GM23338 (cell line): ENCODE data around the gene KIF25. TPM values are rescaled to one million over a fixed set of nuclear protein-coding genes. Genes with fewer than 3 reads are reported as not detected.

Experiments
- ATAC-seq: fragments of 200-7000 bp; cut with Tn5 transposase; 3 replicates; pipeline ENCODE4 v1.9.1; 2020
- DNase-seq: peaks from one replicate; pipeline ENCODE4 v3.0.0-alpha.2; 2015; ENCODE audit warnings: low spot score
- H2AFZ ChIP-seq: fragments of 200-600 bp; sonication (generic); 2 replicates; pipeline ENCODE4 v1.8.0; 2016; ENCODE audit warnings: antibody characterized with exemption, mild to moderate bottlenecking, moderate library complexity
- H3F3A ChIP-seq: fragments of 200-600 bp; sonication (generic); replicated peaks from 2 replicates; pipeline ENCODE4 v1.8.0; 2017; ENCODE audit warnings: antibody characterized with exemption, mixed run types, low read depth
- H3K27ac ChIP-seq: fragments of 200-600 bp; sonication (generic); 2 replicates; pipeline ENCODE4 v1.6.1; 2016; ENCODE audit warnings: low read depth
- H3K27me3 ChIP-seq: fragments of 200-600 bp; sonication (generic); 2 replicates; pipeline ENCODE4 v1.8.0; 2016; ENCODE audit warnings: mild to moderate bottlenecking, mixed run types, moderate library complexity; ENCODE audit not compliant: insufficient read depth
- H3K36me3 ChIP-seq: fragments of 200-600 bp; sonication (generic); 2 replicates; pipeline ENCODE4 v1.8.0; 2016; ENCODE audit warnings: mild to moderate bottlenecking; ENCODE audit not compliant: insufficient read depth
- H3K4me1 ChIP-seq: fragments of 200-600 bp; sonication (generic); 2 replicates; pipeline ENCODE4 v1.8.0; 2016; ENCODE audit warnings: mild to moderate bottlenecking, moderate library complexity; ENCODE audit not compliant: insufficient read depth
- H3K4me2 ChIP-seq: fragments of 200-600 bp; sonication (generic); 2 replicates; pipeline ENCODE4 v1.7.1; 2017; ENCODE audit warnings: mixed run types
- H3K4me3 ChIP-seq: fragments of 200-600 bp; sonication (generic); 2 replicates; pipeline ENCODE4 v1.6.1; 2016; ENCODE audit warnings: mixed run types
- H3K79me2 ChIP-seq: fragments of 200-600 bp; sonication (generic); replicated peaks from 2 replicates; pipeline ENCODE4 v1.8.0; 2017; ENCODE audit warnings: mild to moderate bottlenecking; ENCODE audit not compliant: insufficient read depth
- H3K9me2 ChIP-seq: fragments of 200-600 bp; sonication (generic); 2 replicates; pipeline ENCODE4 v1.8.0; 2017; ENCODE audit not compliant: insufficient read depth
- H4K20me1 ChIP-seq: fragments of 200-600 bp; sonication (generic); replicated peaks from 2 replicates; pipeline ENCODE4 v1.8.0; 2017; ENCODE audit warnings: mild to moderate bottlenecking; ENCODE audit not compliant: insufficient read depth
- H3K27ac Mint-ChIP-seq: 2 replicates; pipeline ENCODE4 v1.8.0; 2020; ENCODE audit warnings: inconsistent platforms, mild to moderate bottlenecking, moderate library complexity, mixed read lengths
- H3K27me3 Mint-ChIP-seq: 3 replicates; pipeline ENCODE4 v1.8.0; 2022; ENCODE audit warnings: low read depth, mild to moderate bottlenecking, moderate library complexity, mixed read lengths, inconsistent platforms; ENCODE audit not compliant: insufficient read depth, poor library complexity
- H3K36me3 Mint-ChIP-seq: 3 replicates; pipeline ENCODE4 v1.8.0; 2021; ENCODE audit warnings: low read depth, mild to moderate bottlenecking, inconsistent platforms, moderate library complexity, mixed read lengths
- H3K4me1 Mint-ChIP-seq: 3 replicates; pipeline ENCODE4 v1.8.0; 2020; ENCODE audit warnings: mild to moderate bottlenecking, inconsistent platforms, mixed read lengths
- H3K4me3 Mint-ChIP-seq: 3 replicates; pipeline ENCODE4 v1.8.0; 2021; ENCODE audit warnings: moderate library complexity, mild to moderate bottlenecking, inconsistent platforms, mixed read lengths
- H3K9me3 Mint-ChIP-seq: 3 replicates; pipeline ENCODE4 v1.8.0; 2020; ENCODE audit warnings: moderate library complexity, mild to moderate bottlenecking, inconsistent platforms, mixed read lengths
- CREB1 ChIP-seq: fragments of 250-450 bp; sonication (Bioruptor Pico); IDR thresholded peaks from 2 replicates; pipeline ENCODE4 v1.5.0; 2020; ENCODE audit warnings: low read depth, mild to moderate bottlenecking, moderate library complexity
- EZH2 ChIP-seq: fragments of 200-600 bp; sonication (generic); IDR thresholded peaks from one replicate; pipeline ENCODE4 v1.8.0; 2017; ENCODE audit warnings: antibody characterized with exemption, mild to moderate bottlenecking, low read depth; ENCODE audit not compliant: unreplicated experiment
- EZH2phosphoT487 ChIP-seq: fragments of 200-600 bp; sonication (generic); IDR thresholded peaks from one replicate; pipeline ENCODE4 v1.8.1; 2018; ENCODE audit warnings: antibody characterized with exemption; ENCODE audit not compliant: unreplicated experiment
- JUNB ChIP-seq: IDR thresholded peaks from one replicate; pipeline ENCODE4 v1.6.1; 2016; ENCODE audit warnings: antibody characterized with exemption; ENCODE audit not compliant: unreplicated experiment
- NANOG ChIP-seq: IDR thresholded peaks from 2 replicates; pipeline ENCODE4 v1.6.1; 2016; ENCODE audit warnings: antibody characterized with exemption, borderline replicate concordance
- POLR2AphosphoS5 ChIP-seq: IDR thresholded peaks from 2 replicates; pipeline ENCODE4 v1.6.1; 2016; ENCODE audit warnings: antibody characterized with exemption, low read depth
- STAT1 ChIP-seq: IDR thresholded peaks from one replicate; pipeline ENCODE4 v1.6.1; 2016; ENCODE audit warnings: antibody characterized with exemption; ENCODE audit not compliant: unreplicated experiment
- ZNF114 ChIP-seq: fragments of 250-450 bp; sonication (Bioruptor Pico); IDR thresholded peaks from 2 replicates; pipeline ENCODE4 v1.5.0; 2020; ENCODE audit warnings: mild to moderate bottlenecking, moderate library complexity
- ZNF331 ChIP-seq: fragments of 250-450 bp; sonication (Bioruptor Pico); IDR thresholded peaks from 2 replicates; pipeline ENCODE4 v1.5.0; 2020; ENCODE audit warnings: low read depth, mild to moderate bottlenecking, moderate library complexity
- polyA plus RNA-seq: library from polyadenylated mRNA; unstranded; fragments of >200 nt; fragmentation: Nextera tagmentation; extraction: Ambion mirVana; gene quantifications from 2 replicates; pipeline ENCODE4 v1.2.1, GENCODE V29; 2016
- total RNA-seq: library from RNA; depleted of rRNA; stranded (reverse); fragments of >200 nt; shearing (Covaris generic); gene quantifications from 2 replicates; pipeline ENCODE4 v1.2.3, GENCODE V29; 2014
- TF ChIP-seq, protein P1 (sequence below), 2 experiments: fragments of 200-600 bp in 1 of 2; sonication (generic) in 1 of 2; conservative IDR thresholded peaks; 2 replicates each; pipeline versions ENCODE4 v1.5.1 to v1.6.1; 2016 to 2017; ENCODE audit warnings: antibody characterized with exemption in 2 of 2, low read depth in 2 of 2, mild to moderate bottlenecking in 2 of 2, moderate library complexity in 1 of 2
- TF ChIP-seq, protein P2 (sequence below): IDR thresholded peaks from one replicate; pipeline ENCODE4 v1.6.1; 2018; ENCODE audit warnings: antibody characterized with exemption; ENCODE audit not compliant: unreplicated experiment
- TF ChIP-seq, protein P3 (sequence below): IDR thresholded peaks from 2 replicates; pipeline ENCODE4 v1.6.1; 2016; ENCODE audit warnings: antibody characterized with exemption

Gene KIF25
- total and polyA plus RNA-seq, 2 experiments from 2014 or later: 0.69 to 0.76 TPM

DNA sequence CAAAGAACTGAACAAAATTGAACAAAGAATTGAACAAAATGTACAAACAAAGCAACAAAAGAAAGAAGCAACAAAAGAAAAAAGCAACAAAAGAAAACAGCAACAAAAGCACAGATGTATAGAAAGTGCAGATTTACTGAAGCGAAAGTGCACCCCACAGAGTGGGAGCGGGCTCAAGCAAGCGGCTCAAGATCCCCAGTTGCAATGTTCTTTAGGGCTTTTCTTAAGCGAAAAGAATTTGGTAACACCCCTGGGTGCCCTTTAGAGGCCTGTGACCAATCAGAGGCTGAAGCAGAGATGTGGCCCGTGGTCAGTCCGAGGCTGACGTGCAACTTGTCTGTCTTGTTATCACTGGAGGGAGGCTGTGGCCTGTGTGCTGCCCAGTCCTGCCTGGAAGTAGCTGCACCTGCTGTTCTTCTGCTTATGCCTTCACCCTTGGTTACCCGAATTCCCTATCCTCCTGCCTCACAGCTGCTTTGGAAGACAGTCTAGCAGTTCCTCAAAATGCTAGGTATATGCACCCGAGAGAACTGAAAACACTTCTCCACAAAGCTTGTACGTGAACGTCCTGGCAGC is 13.2 kb upstream of the KIF25 start:
- Histone ChIP-seq H3F3A (no peaks in the 10 kb centered on the region), H3K27me3 (no peaks in the 10 kb centered on the region), H3K36me3 (no peaks in the 10 kb centered on the region), H4K20me1 (no peaks in the 10 kb centered on the region), H3K79me2 (no peaks in the 10 kb centered on the region), H3K4me1 (no peaks in the 10 kb centered on the region), H3K9me2 (peaks cover 10% of the 10 kb centered on the region; the same call in 1 of the 2 replicates), H2AFZ (no peak overlapping the region), H3K4me2 (no peak overlapping the region), H3K27ac (no peak overlapping the region), H3K4me3 (no peak overlapping the region)
- no peak overlapping the region for H3K27ac Mint-ChIP-seq
- ATAC-seq (no peak), DNase-seq (no peak)
- H3K4me1 Mint-ChIP-seq: no peaks in the 10 kb centered on the region; the same call in 2 of the 3 replicates
- TF ChIP-seq JUNB: no peak
- TF ChIP-seq, protein P1, sequence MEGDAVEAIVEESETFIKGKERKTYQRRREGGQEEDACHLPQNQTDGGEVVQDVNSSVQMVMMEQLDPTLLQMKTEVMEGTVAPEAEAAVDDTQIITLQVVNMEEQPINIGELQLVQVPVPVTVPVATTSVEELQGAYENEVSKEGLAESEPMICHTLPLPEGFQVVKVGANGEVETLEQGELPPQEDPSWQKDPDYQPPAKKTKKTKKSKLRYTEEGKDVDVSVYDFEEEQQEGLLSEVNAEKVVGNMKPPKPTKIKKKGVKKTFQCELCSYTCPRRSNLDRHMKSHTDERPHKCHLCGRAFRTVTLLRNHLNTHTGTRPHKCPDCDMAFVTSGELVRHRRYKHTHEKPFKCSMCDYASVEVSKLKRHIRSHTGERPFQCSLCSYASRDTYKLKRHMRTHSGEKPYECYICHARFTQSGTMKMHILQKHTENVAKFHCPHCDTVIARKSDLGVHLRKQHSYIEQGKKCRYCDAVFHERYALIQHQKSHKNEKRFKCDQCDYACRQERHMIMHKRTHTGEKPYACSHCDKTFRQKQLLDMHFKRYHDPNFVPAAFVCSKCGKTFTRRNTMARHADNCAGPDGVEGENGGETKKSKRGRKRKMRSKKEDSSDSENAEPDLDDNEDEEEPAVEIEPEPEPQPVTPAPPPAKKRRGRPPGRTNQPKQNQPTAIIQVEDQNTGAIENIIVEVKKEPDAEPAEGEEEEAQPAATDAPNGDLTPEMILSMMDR (conservative IDR thresholded peaks at IDR 0.05; ENCODE audit: low read depth in 2 of 2): no peak
- H3K9me3 Mint-ChIP-seq: peaks cover 10% of the 10 kb centered on the region; the same call in 2 of the 3 replicates
- H3K27me3 Mint-ChIP-seq: no peaks in the 10 kb centered on the region
- no peak overlapping the region for H3K4me3 Mint-ChIP-seq
- peaks cover 10% of the 10 kb centered on the region for H3K36me3 Mint-ChIP-seq

DNA sequence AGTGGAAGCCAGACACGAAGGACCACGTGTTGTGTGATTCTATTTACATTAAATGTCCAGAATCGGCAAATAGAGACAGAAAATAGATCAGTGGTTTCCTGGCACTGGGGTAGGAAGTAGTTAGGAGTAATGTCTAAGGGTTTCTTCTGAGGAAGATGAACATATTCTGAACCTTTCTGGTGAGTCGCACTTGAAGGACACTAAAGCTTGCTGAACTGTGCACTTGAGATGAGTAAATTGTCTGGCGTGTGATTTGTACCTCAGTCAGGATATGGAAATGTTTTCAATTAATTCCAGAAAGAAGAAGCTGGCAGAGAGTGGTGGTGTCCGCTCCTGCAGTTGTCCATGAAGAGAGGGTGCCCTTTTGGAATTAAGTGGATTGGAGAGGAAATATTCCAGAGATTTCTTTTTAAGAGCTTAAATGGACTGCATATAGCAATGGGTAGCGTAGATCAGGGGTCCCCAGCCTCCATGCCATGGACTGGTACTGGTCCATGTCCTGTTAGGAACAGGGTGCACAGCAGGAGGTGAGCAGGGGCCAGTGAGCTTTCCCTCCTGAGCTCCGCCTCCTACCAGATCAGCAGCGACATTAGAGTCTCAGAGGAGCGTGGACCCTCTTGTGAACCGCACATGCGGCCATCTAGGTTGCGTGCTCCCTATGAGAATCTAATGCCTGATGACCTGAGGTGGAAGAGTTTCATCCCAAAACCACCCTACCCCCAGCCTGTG is 12.4 kb upstream of the KIF25 start:
- no peak for DNase-seq
- H3K27me3 Mint-ChIP-seq: peaks cover 2% of the 10 kb centered on the region
- H3K27ac Mint-ChIP-seq: no peak overlapping the region
- TF ChIP-seq, protein P2, sequence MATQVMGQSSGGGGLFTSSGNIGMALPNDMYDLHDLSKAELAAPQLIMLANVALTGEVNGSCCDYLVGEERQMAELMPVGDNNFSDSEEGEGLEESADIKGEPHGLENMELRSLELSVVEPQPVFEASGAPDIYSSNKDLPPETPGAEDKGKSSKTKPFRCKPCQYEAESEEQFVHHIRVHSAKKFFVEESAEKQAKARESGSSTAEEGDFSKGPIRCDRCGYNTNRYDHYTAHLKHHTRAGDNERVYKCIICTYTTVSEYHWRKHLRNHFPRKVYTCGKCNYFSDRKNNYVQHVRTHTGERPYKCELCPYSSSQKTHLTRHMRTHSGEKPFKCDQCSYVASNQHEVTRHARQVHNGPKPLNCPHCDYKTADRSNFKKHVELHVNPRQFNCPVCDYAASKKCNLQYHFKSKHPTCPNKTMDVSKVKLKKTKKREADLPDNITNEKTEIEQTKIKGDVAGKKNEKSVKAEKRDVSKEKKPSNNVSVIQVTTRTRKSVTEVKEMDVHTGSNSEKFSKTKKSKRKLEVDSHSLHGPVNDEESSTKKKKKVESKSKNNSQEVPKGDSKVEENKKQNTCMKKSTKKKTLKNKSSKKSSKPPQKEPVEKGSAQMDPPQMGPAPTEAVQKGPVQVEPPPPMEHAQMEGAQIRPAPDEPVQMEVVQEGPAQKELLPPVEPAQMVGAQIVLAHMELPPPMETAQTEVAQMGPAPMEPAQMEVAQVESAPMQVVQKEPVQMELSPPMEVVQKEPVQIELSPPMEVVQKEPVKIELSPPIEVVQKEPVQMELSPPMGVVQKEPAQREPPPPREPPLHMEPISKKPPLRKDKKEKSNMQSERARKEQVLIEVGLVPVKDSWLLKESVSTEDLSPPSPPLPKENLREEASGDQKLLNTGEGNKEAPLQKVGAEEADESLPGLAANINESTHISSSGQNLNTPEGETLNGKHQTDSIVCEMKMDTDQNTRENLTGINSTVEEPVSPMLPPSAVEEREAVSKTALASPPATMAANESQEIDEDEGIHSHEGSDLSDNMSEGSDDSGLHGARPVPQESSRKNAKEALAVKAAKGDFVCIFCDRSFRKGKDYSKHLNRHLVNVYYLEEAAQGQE: no peak
- TF ChIP-seq, protein P1 (conservative IDR thresholded peaks at IDR 0.05; ENCODE audit: low read depth in 2 of 2): no peak
- TF ChIP-seq JUNB (no peak), CREB1 (CRISPR knock-in tag) (no peak), EZH2phosphoT487 (no peak), EZH2 (no peak), ZNF331 (CRISPR knock-in tag) (no peak), ZNF114 (CRISPR knock-in tag) (no peak), POLR2AphosphoS5 (no peak), NANOG (no peak), STAT1 (no peak)
- TF ChIP-seq, protein P3, sequence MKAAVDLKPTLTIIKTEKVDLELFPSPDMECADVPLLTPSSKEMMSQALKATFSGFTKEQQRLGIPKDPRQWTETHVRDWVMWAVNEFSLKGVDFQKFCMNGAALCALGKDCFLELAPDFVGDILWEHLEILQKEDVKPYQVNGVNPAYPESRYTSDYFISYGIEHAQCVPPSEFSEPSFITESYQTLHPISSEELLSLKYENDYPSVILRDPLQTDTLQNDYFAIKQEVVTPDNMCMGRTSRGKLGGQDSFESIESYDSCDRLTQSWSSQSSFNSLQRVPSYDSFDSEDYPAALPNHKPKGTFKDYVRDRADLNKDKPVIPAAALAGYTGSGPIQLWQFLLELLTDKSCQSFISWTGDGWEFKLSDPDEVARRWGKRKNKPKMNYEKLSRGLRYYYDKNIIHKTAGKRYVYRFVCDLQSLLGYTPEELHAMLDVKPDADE: no peak

More for the DNA sequence above, 12.4 kb upstream of the KIF25 start:
- Histone ChIP-seq H3K9me2 (peaks cover 10% of the 10 kb centered on the region; the same call in 1 of the 2 replicates), H2AFZ (no peak overlapping the region), H3K4me2 (no peak overlapping the region), H3K4me1 (no peaks in the 10 kb centered on the region), H3K27ac (no peak overlapping the region), H4K20me1 (no peaks in the 10 kb centered on the region), H3F3A (no peaks in the 10 kb centered on the region), H3K36me3 (no peaks in the 10 kb centered on the region), H3K4me3 (no peak overlapping the region), H3K27me3 (no peaks in the 10 kb centered on the region), H3K79me2 (no peaks in the 10 kb centered on the region)
- H3K9me3 Mint-ChIP-seq: peaks cover 10% of the 10 kb centered on the region; the same call in 2 of the 3 replicates
- ATAC-seq: no peak
- peaks cover 12% of the 10 kb centered on the region for H3K36me3 Mint-ChIP-seq
- H3K4me1 Mint-ChIP-seq: no peaks in the 10 kb centered on the region; the same call in 2 of the 3 replicates
- H3K4me3 Mint-ChIP-seq: no peak overlapping the region
